ENCODE results near the gene RAPGEF5. TPM values are rescaled to one million over a fixed set of nuclear protein-coding genes. Genes with fewer than 3 reads are reported as not detected.

The RAPGEF5 gene
- total and polyA plus RNA-seq, 4 donors = 7.1 to 54.8 (median 13.0) TPM

DNA sequence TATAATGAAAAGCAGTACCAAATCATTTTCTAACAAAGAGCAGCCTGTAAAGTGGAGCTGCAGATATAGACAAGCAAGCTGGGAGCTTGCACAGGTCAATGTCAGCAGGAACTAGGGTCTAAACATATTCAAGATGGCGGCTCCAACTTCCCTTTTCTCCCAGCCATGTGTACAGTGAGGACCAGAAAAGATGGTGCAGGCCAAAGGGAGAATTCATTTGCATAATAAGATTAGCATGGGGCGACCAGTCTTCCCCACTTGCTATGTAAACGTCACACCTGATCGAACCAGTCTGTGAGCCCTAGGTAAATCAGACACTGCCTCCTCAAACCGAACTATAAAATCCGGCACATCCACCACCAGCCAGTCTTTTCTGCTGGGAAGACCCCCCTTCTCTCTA lies 4.4 kb upstream of the RAPGEF5 start:
- WGBS = 87% methylated on average over 6 of the region's 6 CpGs
- Histone ChIP-seq H3K27ac (ENCODE audit: low read depth in 1 of 2, low read length in 2 of 2) (peak overlapping the region; percentile 14 to 52), H3K9ac (ENCODE audit: low read depth in 1 of 2, low read length in 2 of 2) (no peak overlapping the region), H3K9me3 (ENCODE audit: control insufficient read depth in 4 of 4, low read length in 3 of 4) (no peaks in the 10 kb centered on the region), H3K36me3 (ENCODE audit: control insufficient read depth in 4 of 4, insufficient read depth in 3 of 4, low read depth in 1 of 4, low read length in 3 of 4) (no peaks in the 10 kb centered on the region), H3K27me3 (ENCODE audit: control insufficient read depth in 4 of 4, insufficient read depth in 4 of 4, low read length in 3 of 4) (no peaks in the 10 kb centered on the region), H3K4me3 (ENCODE audit: low read depth in 1 of 3, low read length in 3 of 3) (no peak overlapping the region), H3K4me1 (ENCODE audit: control insufficient read depth in 4 of 4, insufficient read depth in 4 of 4, low read length in 3 of 4) (peaks cover 0 to 25% (median 9%) of the 10 kb centered on the region in 4 donors)
- no peak for DNase-seq (ENCODE audit: low spot score)
- no peak for TF ChIP-seq JUND (IDR thresholded peaks at IDR 0.05)
- no peak for TF ChIP-seq RXRA (IDR thresholded peaks at IDR 0.05)
- no peak for TF ChIP-seq GABPA (IDR thresholded peaks at IDR 0.05 in 1 of 2, conservative IDR thresholded peaks at IDR 0.05 in 1 of 2)
- TF ChIP-seq NR2F2 (IDR thresholded peaks at IDR 0.05) = no peak
- no peak for TF ChIP-seq EGR1 (IDR thresholded peaks at IDR 0.05; ENCODE audit: low read depth in 2 of 2)
- TF ChIP-seq SP1 (IDR thresholded peaks at IDR 0.05) = no peak
- no peak for TF ChIP-seq TAF1 (conservative IDR thresholded peaks at IDR 0.05)
- TF ChIP-seq, protein P1, sequence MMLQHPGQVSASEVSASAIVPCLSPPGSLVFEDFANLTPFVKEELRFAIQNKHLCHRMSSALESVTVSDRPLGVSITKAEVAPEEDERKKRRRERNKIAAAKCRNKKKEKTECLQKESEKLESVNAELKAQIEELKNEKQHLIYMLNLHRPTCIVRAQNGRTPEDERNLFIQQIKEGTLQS (IDR thresholded peaks at IDR 0.05) = no peak
- TF ChIP-seq FOXA1 (IDR thresholded peaks at IDR 0.05) = no peak
- TF ChIP-seq RAD21 (IDR thresholded peaks at IDR 0.05) = no peak
- no peak for TF ChIP-seq YY1 (IDR thresholded peaks at IDR 0.05)
- TF ChIP-seq, protein P2, sequence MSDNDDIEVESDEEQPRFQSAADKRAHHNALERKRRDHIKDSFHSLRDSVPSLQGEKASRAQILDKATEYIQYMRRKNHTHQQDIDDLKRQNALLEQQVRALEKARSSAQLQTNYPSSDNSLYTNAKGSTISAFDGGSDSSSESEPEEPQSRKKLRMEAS (IDR thresholded peaks at IDR 0.05) = no peak

DNA sequence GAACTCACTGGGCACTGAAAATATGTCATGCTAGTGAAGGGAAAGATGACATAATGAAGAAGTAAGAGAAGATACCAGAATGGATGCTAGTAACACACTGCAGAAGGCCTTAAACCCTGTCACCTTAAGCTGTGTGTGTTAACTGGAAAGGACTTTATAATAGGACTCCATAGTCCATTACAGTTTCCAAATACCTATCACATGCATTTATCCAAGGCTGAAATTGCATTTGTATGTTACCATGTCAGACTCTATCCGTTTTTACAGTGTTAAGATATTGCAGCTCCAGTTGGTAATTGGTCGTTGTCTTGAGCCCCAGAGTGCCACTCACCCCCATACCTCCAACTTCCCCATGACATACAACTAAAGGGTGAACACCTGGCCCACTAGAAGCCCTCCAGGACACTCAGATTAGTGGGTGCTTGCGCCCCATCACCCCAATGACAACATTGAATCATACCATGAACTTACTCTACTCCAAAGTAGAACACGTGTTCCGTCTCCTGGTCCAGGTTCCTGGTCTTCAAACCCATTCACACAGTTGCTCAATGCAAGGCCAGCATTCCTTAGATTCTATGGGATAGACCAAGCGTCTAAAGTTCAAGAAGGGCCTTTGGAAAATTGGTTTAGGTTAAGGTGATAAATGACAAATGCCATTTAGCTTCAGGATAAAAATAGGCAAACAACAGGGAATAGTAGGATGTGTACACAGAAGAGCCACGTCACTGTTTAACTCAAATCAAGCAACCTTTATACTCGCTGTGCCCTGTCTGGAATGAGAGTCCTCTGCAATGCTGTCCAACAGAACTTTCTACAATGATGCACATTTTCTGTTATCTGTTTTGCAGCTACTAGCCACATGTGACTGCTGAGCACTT lies 2.1 kb upstream of the RAPGEF5 start:
- Histone ChIP-seq H3K4me3 (ENCODE audit: low read depth in 1 of 3, low read length in 3 of 3) (no peak overlapping the region), H3K9me3 (ENCODE audit: control insufficient read depth in 4 of 4, low read length in 3 of 4) (no peaks in the 10 kb centered on the region), H3K9ac (ENCODE audit: low read depth in 1 of 2, low read length in 2 of 2) (no peak overlapping the region), H3K36me3 (ENCODE audit: control insufficient read depth in 4 of 4, insufficient read depth in 3 of 4, low read depth in 1 of 4, low read length in 3 of 4) (no peaks in the 10 kb centered on the region), H3K27ac (ENCODE audit: low read depth in 1 of 2, low read length in 2 of 2) (peak overlapping the region; percentile 98), H3K4me1 (ENCODE audit: control insufficient read depth in 4 of 4, insufficient read depth in 4 of 4, low read length in 3 of 4) (peaks cover 0 to 39% (median 10%) of the 10 kb centered on the region in 4 donors), H3K27me3 (ENCODE audit: control insufficient read depth in 4 of 4, insufficient read depth in 4 of 4, low read length in 3 of 4) (no peaks in the 10 kb centered on the region)
- DNase-seq (ENCODE audit: low spot score) = no peak
- WGBS = 54% methylated on average over 8 of the region's 8 CpGs
- TF ChIP-seq NR2F2 (IDR thresholded peaks at IDR 0.05) (no peak), HNF4A (conservative IDR thresholded peaks at IDR 0.05) (peak; percentile 73 to 85), RAD21 (IDR thresholded peaks at IDR 0.05) (peak in 1 of 2 donors; percentile 37), TAF1 (conservative IDR thresholded peaks at IDR 0.05) (no peak), RXRA (IDR thresholded peaks at IDR 0.05) (peak in 1 of 2 donors; percentile 77), GABPA (IDR thresholded peaks at IDR 0.05 in 1 of 2, conservative IDR thresholded peaks at IDR 0.05 in 1 of 2) (no peak), SP1 (IDR thresholded peaks at IDR 0.05) (peak; percentile 80), FOXA1 (IDR thresholded peaks at IDR 0.05) (peak; percentile 69), YY1 (IDR thresholded peaks at IDR 0.05) (peak; percentile 66), HNF4G (IDR thresholded peaks at IDR 0.05) (peak; percentile 16), FOXA2 (IDR thresholded peaks at IDR 0.05) (peak; percentile 91), JUND (IDR thresholded peaks at IDR 0.05) (peak in 1 of 2 donors; percentile 83)
- TF ChIP-seq, protein P3, sequence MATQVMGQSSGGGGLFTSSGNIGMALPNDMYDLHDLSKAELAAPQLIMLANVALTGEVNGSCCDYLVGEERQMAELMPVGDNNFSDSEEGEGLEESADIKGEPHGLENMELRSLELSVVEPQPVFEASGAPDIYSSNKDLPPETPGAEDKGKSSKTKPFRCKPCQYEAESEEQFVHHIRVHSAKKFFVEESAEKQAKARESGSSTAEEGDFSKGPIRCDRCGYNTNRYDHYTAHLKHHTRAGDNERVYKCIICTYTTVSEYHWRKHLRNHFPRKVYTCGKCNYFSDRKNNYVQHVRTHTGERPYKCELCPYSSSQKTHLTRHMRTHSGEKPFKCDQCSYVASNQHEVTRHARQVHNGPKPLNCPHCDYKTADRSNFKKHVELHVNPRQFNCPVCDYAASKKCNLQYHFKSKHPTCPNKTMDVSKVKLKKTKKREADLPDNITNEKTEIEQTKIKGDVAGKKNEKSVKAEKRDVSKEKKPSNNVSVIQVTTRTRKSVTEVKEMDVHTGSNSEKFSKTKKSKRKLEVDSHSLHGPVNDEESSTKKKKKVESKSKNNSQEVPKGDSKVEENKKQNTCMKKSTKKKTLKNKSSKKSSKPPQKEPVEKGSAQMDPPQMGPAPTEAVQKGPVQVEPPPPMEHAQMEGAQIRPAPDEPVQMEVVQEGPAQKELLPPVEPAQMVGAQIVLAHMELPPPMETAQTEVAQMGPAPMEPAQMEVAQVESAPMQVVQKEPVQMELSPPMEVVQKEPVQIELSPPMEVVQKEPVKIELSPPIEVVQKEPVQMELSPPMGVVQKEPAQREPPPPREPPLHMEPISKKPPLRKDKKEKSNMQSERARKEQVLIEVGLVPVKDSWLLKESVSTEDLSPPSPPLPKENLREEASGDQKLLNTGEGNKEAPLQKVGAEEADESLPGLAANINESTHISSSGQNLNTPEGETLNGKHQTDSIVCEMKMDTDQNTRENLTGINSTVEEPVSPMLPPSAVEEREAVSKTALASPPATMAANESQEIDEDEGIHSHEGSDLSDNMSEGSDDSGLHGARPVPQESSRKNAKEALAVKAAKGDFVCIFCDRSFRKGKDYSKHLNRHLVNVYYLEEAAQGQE (IDR thresholded peaks at IDR 0.05) = peak; percentile 88
- TF ChIP-seq, protein P4, sequence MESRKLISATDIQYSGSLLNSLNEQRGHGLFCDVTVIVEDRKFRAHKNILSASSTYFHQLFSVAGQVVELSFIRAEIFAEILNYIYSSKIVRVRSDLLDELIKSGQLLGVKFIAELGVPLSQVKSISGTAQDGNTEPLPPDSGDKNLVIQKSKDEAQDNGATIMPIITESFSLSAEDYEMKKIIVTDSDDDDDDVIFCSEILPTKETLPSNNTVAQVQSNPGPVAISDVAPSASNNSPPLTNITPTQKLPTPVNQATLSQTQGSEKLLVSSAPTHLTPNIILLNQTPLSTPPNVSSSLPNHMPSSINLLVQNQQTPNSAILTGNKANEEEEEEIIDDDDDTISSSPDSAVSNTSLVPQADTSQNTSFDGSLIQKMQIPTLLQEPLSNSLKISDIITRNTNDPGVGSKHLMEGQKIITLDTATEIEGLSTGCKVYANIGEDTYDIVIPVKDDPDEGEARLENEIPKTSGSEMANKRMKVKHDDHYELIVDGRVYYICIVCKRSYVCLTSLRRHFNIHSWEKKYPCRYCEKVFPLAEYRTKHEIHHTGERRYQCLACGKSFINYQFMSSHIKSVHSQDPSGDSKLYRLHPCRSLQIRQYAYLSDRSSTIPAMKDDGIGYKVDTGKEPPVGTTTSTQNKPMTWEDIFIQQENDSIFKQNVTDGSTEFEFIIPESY (IDR thresholded peaks at IDR 0.05) = peak; percentile 28
- TF ChIP-seq, protein P2 (IDR thresholded peaks at IDR 0.05) = peak; percentile 74
